ENCODE data around the gene BRPF3.

Gene BRPF3

GRCh38 chr6:36224918-36225461, 28.4 kb downstream of the BRPF3 start:
- no peaks in the 10 kb centered on the region for H3K79me2 ChIP-seq (ENCODE audit: insufficient read depth, low read depth)
- TF ChIP-seq CTCF (conservative IDR thresholded peaks at IDR 0.05; ENCODE audit: low read depth, low read length) = no peak
- no peaks in the 10 kb centered on the region for H3K36me3 ChIP-seq (ENCODE audit: insufficient read depth)
- H3K4me1 ChIP-seq (ENCODE audit: low read depth, poor library complexity, severe bottlenecking) = peaks cover 6% of the 10 kb centered on the region
- H3K27ac ChIP-seq = no peak overlapping the region
- no peaks in the 10 kb centered on the region for H3K27me3 ChIP-seq (ENCODE audit: insufficient read depth, low read depth)
- H3K4me3 ChIP-seq (IDR thresholded peaks at IDR 0.05; ENCODE audit: insufficient read depth, low read depth, low read length) = no peak overlapping the region
- no peak overlapping the region for H3K9ac ChIP-seq
- H3K4me2 ChIP-seq = no peak overlapping the region
- no peaks in the 10 kb centered on the region for H4K20me1 ChIP-seq (ENCODE audit: insufficient read depth)
- H2AFZ ChIP-seq (ENCODE audit: low read depth) = no peak overlapping the region

GRCh38 chr6:36226438-36227047, 30.0 kb downstream of the BRPF3 start:
- no peak overlapping the region for H2AFZ ChIP-seq (ENCODE audit: low read depth)
- H3K9ac ChIP-seq = no peak overlapping the region
- H3K79me2 ChIP-seq (ENCODE audit: insufficient read depth, low read depth) = no peaks in the 10 kb centered on the region
- H3K27ac ChIP-seq = no peak overlapping the region
- no peaks in the 10 kb centered on the region for H3K36me3 ChIP-seq (ENCODE audit: insufficient read depth)
- no peak overlapping the region for H3K4me2 ChIP-seq
- H3K27me3 ChIP-seq (ENCODE audit: insufficient read depth, low read depth) = no peaks in the 10 kb centered on the region
- TF ChIP-seq CTCF (conservative IDR thresholded peaks at IDR 0.05; ENCODE audit: low read depth, low read length) = no peak
- H4K20me1 ChIP-seq (ENCODE audit: insufficient read depth) = no peaks in the 10 kb centered on the region
- no peak overlapping the region for H3K4me3 ChIP-seq (IDR thresholded peaks at IDR 0.05; ENCODE audit: insufficient read depth, low read depth, low read length)
- peaks cover 6% of the 10 kb centered on the region for H3K4me1 ChIP-seq (ENCODE audit: low read depth, poor library complexity, severe bottlenecking)

- Histone ChIP-seq H3K9ac (no peak overlapping the region), H4K20me1 (ENCODE audit: insufficient read depth) (no peaks in the 10 kb centered on the region), H3K27ac (no peak overlapping the region; the same call in 1 of the 2 replicates), H3K36me3 (ENCODE audit: insufficient read depth) (no peaks in the 10 kb centered on the region), H3K27me3 (ENCODE audit: insufficient read depth, low read depth) (no peaks in the 10 kb centered on the region), H3K4me1 (ENCODE audit: low read depth, poor library complexity, severe bottlenecking) (peaks cover 6% of the 10 kb centered on the region), H3K79me2 (ENCODE audit: insufficient read depth, low read depth) (no peaks in the 10 kb centered on the region), H2AFZ (ENCODE audit: low read depth) (no peak overlapping the region), H3K4me3 (IDR thresholded peaks at IDR 0.05; ENCODE audit: insufficient read depth, low read depth, low read length) (no peak overlapping the region), H3K4me2 (no peak overlapping the region)
- TF ChIP-seq CTCF (conservative IDR thresholded peaks at IDR 0.05; ENCODE audit: low read depth, low read length) = no peak
These were observed 31.1 kb downstream of the BRPF3 start for GRCh38 chr6:36227379-36228228.

GRCh38 chr6:36229223-36229622, 32.7 kb downstream of the BRPF3 start:
- Histone ChIP-seq H3K4me2 (no peak overlapping the region), H3K4me3 (IDR thresholded peaks at IDR 0.05; ENCODE audit: insufficient read depth, low read depth, low read length) (no peak overlapping the region), H4K20me1 (ENCODE audit: insufficient read depth) (no peaks in the 10 kb centered on the region), H3K4me1 (ENCODE audit: low read depth, poor library complexity, severe bottlenecking) (peaks cover 6% of the 10 kb centered on the region), H3K27ac (no peak overlapping the region), H2AFZ (ENCODE audit: low read depth) (no peak overlapping the region), H3K79me2 (ENCODE audit: insufficient read depth, low read depth) (no peaks in the 10 kb centered on the region), H3K9ac (no peak overlapping the region), H3K27me3 (ENCODE audit: insufficient read depth, low read depth) (no peaks in the 10 kb centered on the region), H3K36me3 (ENCODE audit: insufficient read depth) (no peaks in the 10 kb centered on the region)
- TF ChIP-seq CTCF (conservative IDR thresholded peaks at IDR 0.05; ENCODE audit: low read depth, low read length) = no peak
